Uterus (tissue), 2 donors: ENCODE data around the gene USF2.

Source experiments
- POLR2A ChIP-seq, 2 donors: fragments of 450-650 bp; IDR thresholded peaks; one replicate each; pipeline ENCODE4 v1.6.1; 2016; ENCODE audit warnings: antibody characterized with exemption in 2 of 2, mild to moderate bottlenecking in 1 of 2, moderate library complexity in 1 of 2
- TF ChIP-seq, protein P1 (sequence below), 4 experiments: fragments of 200-600 bp in 2 of 4; fragments of 450-650 bp in 2 of 4; sonication (generic) in 2 of 4; IDR thresholded peaks; one replicate each; pipeline ENCODE4 v1.5.1; 2016 to 2019; ENCODE audit warnings: antibody characterized with exemption in 4 of 4, mild to moderate bottlenecking in 2 of 4, moderate library complexity in 1 of 4

DNA sequence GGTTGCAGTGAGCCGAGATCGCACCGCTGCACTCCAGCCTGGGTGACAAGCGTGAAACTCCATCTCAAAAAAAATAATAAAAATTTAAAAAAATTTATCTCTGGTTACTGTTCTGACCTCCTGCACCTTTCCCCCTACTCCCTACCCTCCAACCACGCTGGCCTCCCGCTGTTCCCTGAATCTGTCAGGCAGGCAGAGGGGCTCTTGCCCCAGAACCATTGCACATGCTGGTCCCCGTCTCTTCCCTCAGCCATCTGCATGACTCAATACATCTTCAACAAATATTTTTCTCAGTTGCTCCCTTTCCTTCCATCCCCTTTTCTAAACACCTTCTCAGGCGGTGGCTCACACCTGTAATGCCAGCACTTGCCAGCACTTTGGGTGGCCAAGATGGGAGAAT is 39.2 kb upstream of the USF2 start:
- TF ChIP-seq, protein P1, sequence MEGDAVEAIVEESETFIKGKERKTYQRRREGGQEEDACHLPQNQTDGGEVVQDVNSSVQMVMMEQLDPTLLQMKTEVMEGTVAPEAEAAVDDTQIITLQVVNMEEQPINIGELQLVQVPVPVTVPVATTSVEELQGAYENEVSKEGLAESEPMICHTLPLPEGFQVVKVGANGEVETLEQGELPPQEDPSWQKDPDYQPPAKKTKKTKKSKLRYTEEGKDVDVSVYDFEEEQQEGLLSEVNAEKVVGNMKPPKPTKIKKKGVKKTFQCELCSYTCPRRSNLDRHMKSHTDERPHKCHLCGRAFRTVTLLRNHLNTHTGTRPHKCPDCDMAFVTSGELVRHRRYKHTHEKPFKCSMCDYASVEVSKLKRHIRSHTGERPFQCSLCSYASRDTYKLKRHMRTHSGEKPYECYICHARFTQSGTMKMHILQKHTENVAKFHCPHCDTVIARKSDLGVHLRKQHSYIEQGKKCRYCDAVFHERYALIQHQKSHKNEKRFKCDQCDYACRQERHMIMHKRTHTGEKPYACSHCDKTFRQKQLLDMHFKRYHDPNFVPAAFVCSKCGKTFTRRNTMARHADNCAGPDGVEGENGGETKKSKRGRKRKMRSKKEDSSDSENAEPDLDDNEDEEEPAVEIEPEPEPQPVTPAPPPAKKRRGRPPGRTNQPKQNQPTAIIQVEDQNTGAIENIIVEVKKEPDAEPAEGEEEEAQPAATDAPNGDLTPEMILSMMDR (IDR thresholded peaks at IDR 0.05), result no peak
- TF ChIP-seq POLR2A (IDR thresholded peaks at IDR 0.05), result no peak
